GM12873 (cell line): ENCODE data around the gene THEM4.
A peak's percentile ranks its signal among the peaks of the same experiment; 100 is the strongest.

Source experiments
- CTCF ChIP-seq: IDR thresholded peaks from 2 replicates; pipeline ENCODE4 v1.5.1; 2012; ENCODE audit warnings: low read depth, mild to moderate bottlenecking, moderate library complexity, low read length, control low read depth; ENCODE audit not compliant: insufficient read depth; ENCODE audit errors: missing control alignments

Gene THEM4

GRCh38 chr1:151940541-151940940, 31.2 kb upstream of the THEM4 start:
- TF ChIP-seq CTCF: no peak

- no peak for TF ChIP-seq CTCF
Observed at GRCh38 chr1:151939779-151940178, 30.5 kb upstream of the THEM4 start.

GRCh38 chr1:151939141-151939540, 29.8 kb upstream of the THEM4 start:
- TF ChIP-seq CTCF: no peak

GRCh38 chr1:151936653-151937052, 27.3 kb upstream of the THEM4 start:
- TF ChIP-seq CTCF: no peak

- no peak for TF ChIP-seq CTCF
Observed at GRCh38 chr1:151935894-151936602, 26.7 kb upstream of the THEM4 start.

- TF ChIP-seq CTCF: no peak
Observed at GRCh38 chr1:151935154-151935553, 25.8 kb upstream of the THEM4 start.

GRCh38 chr1:151934048-151934493, 24.8 kb upstream of the THEM4 start:
- TF ChIP-seq CTCF: peak; percentile 87
